ENCODE data around the gene OLIG1. TPM values are rescaled to one million over a fixed set of nuclear protein-coding genes. Genes with fewer than 3 reads are reported as not detected.

OLIG1 gene
- total and polyA plus RNA-seq, 2 of the 4 experiments (the other 2 are of a cell fraction) = not detected

- ATAC-seq (ENCODE audit: low read depth) (no peak), DNase-seq (no peak)
- Histone ChIP-seq H2AK5ac (ENCODE audit: low read depth, low read length) (no peak overlapping the region), H2BK15ac (ENCODE audit: low read depth, low read length) (no peak overlapping the region), H3K4ac (ENCODE audit: low read depth, low read length) (no peak overlapping the region), H3K23ac (ENCODE audit: low read depth, low read length) (no peak overlapping the region), H4K20me1 (ENCODE audit: insufficient read depth, low read length) (no peaks in the 10 kb centered on the region), H2AK9ac (replicated peaks; ENCODE audit: low read depth, low read length, poor library complexity) (peak overlapping the region; percentile 40), H2AFZ (replicated peaks; ENCODE audit: low read length, poor library complexity) (no peak overlapping the region), H3K18ac (ENCODE audit: low read depth, low read length) (no peak overlapping the region), H3K4me3 (ENCODE audit: insufficient read depth, low read depth, low read length) (no peak overlapping the region), H3K9me1 (ENCODE audit: insufficient read depth, low read length) (no peaks in the 10 kb centered on the region), H4K8ac (ENCODE audit: low read depth in 2 of 2, low read length in 2 of 2) (no peak overlapping the region), H3K27ac (ENCODE audit: insufficient read depth, low read length) (no peak overlapping the region), H3K79me1 (ENCODE audit: low read depth in 1 of 2, low read length in 2 of 2) (no peaks in the 10 kb centered on the region), H4K91ac (ENCODE audit: insufficient read depth, low read depth, low read length) (no peak overlapping the region), H3K36me3 (ENCODE audit: control insufficient read depth, insufficient read depth, low read length) (no peaks in the 10 kb centered on the region), H3K4me2 (ENCODE audit: low read depth, low read length) (no peak overlapping the region), H2BK120ac (ENCODE audit: low read depth, low read length) (no peak overlapping the region), H3K9ac (ENCODE audit: low read depth, low read length) (no peak overlapping the region), H4K5ac (ENCODE audit: low read depth, low read length) (no peak overlapping the region), H2BK5ac (ENCODE audit: low read depth, low read length, poor library complexity, severe bottlenecking) (no peak overlapping the region), H3K27me3 (ENCODE audit: control insufficient read depth, insufficient read depth, low read length) (peaks cover 97% of the 10 kb centered on the region), H2BK20ac (ENCODE audit: low read depth, low read length) (no peak overlapping the region), H3K4me1 (ENCODE audit: control insufficient read depth, insufficient read depth, low read length) (no peaks in the 10 kb centered on the region), H3K9me3 (ENCODE audit: control insufficient read depth, insufficient read depth, low read length) (peaks cover 8% of the 10 kb centered on the region; the same call in 1 of the 2 replicates), H3K56ac (ENCODE audit: extremely low read depth, insufficient read depth, low read length) (no peak overlapping the region), H3K14ac (replicated peaks; ENCODE audit: low read depth, low read length) (no peak overlapping the region)
- 7% methylated on average over 4 of the region's 10 CpGs; no CpG with 5 or more reads in 1 of the 2 experiments for WGBS, 2 experiments (ENCODE audit: extremely low coverage in 2 of 2, insufficient read length in 1 of 2)
- dilution Hi-C loops (cut with HindIII; ENCODE audit: low sequenced_read_pairs, unreplicated experiment) (no loop called here), in situ Hi-C loops (cut with MboI; ENCODE audit: low sequenced_read_pairs) (no loop called here), intact Hi-C loops (cut with micrococcal nuclease) (no loop called here)
- TF ChIP-seq SMC3 (IDR thresholded peaks at IDR 0.05; ENCODE audit: low read depth, low read length) (no peak), NFE2L2 (IDR thresholded peaks at IDR 0.05; ENCODE audit: low read depth, low read length) (no peak), CEBPB (IDR thresholded peaks at IDR 0.05; ENCODE audit: low read depth, low read length) (no peak), RCOR1 (IDR thresholded peaks at IDR 0.05; ENCODE audit: insufficient replicate concordance, low read length) (no peak), MAFK (IDR thresholded peaks at IDR 0.05; ENCODE audit: low read depth, low read length) (no peak), RFX5 (IDR thresholded peaks at IDR 0.05; ENCODE audit: low read depth, low read length) (no peak)
- POLR2A ChIA-PET (ENCODE audit: unreplicated experiment) = no interaction called here
- CTCF ChIA-PET = no interaction called here
- BruUV-seq (replicated peaks) = no TSS peak
Measured at GRCh38 chr21:33029975-33030461, 39.9 kb upstream of the OLIG1 start.
